SK-N-MC (cell line): ENCODE data around the gene P2RX4.

ENCODE experiments used
- DNase-seq: peaks from one replicate; pipeline ENCODE4 v3.0.0-alpha.2; 2011; ENCODE audit warnings: low read depth, low spot score
- H3K27ac ChIP-seq: fragments of 200-600 bp; sonication (generic); 2 replicates; pipeline ENCODE4 v1.5.1; 2016; ENCODE audit warnings: mixed run types
- H3K36me3 ChIP-seq: fragments of 200-600 bp; sonication (generic); 2 replicates; pipeline ENCODE4 v1.6.1; 2017; ENCODE audit warnings: antibody characterized with exemption, low read length, mixed read lengths; ENCODE audit not compliant: insufficient read depth
- H3K4me3 ChIP-seq: fragments of 200-600 bp; sonication (generic); 2 replicates; pipeline ENCODE4 v1.5.1; 2016
- H3K9ac ChIP-seq: fragments of 200-600 bp; sonication (generic); 2 replicates; pipeline ENCODE4 v1.8.0; 2017; ENCODE audit warnings: mixed run types, mixed read lengths; ENCODE audit not compliant: insufficient read length
- H3K9me3 ChIP-seq: fragments of 200-600 bp; sonication (generic); 2 replicates; pipeline ENCODE4 v1.6.1; 2017; ENCODE audit warnings: low read depth, mild to moderate bottlenecking, antibody characterized with exemption, low read length, moderate library complexity, mixed read lengths
- EZH2 ChIP-seq: fragments of 200-600 bp; sonication (generic); IDR thresholded peaks from one replicate; pipeline ENCODE4 v1.6.1; 2017; ENCODE audit warnings: antibody characterized with exemption
- FOXP2 ChIP-seq: optimal IDR thresholded peaks from 2 replicates; pipeline ENCODE3; 2011; ENCODE audit warnings: mild to moderate bottlenecking, moderate library complexity; ENCODE audit not compliant: insufficient read depth; ENCODE audit errors: extremely low read length, control extremely low read depth
- POLR2AphosphoS5 ChIP-seq: IDR thresholded peaks from 2 replicates; pipeline ENCODE4 v1.6.1; 2012; ENCODE audit warnings: mild to moderate bottlenecking, low read depth, low read length, borderline replicate concordance

The P2RX4 gene

DNA sequence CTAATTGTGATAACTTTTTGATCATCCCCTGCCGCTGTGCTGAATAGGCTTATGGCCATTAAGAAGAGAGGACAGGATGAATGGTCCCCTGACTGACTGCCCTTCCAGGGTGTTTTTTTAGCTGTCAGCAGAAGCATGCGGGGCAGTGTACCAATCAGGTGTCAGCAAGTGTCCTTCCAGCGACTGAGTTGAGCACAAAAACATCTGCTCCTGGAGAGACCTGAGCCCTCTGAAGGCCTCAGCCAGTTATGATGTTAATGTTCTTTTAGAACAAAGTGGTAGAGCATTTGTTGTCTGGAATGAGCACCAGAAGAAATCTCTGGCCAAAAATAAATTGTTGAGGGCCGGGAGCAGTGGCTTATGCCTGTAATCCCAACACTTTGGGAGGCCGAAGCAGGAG is 39.8 kb upstream of the P2RX4 start:
- no peak overlapping the region for H3K4me3 ChIP-seq
- no peak for DNase-seq
- no peaks in the 10 kb centered on the region for H3K9me3 ChIP-seq
- H3K27ac ChIP-seq, result no peak overlapping the region
- TF ChIP-seq EZH2 (no peak), POLR2AphosphoS5 (no peak), FOXP2 (no peak)
- H3K9ac ChIP-seq, result no peak overlapping the region
- no peaks in the 10 kb centered on the region for H3K36me3 ChIP-seq

DNA sequence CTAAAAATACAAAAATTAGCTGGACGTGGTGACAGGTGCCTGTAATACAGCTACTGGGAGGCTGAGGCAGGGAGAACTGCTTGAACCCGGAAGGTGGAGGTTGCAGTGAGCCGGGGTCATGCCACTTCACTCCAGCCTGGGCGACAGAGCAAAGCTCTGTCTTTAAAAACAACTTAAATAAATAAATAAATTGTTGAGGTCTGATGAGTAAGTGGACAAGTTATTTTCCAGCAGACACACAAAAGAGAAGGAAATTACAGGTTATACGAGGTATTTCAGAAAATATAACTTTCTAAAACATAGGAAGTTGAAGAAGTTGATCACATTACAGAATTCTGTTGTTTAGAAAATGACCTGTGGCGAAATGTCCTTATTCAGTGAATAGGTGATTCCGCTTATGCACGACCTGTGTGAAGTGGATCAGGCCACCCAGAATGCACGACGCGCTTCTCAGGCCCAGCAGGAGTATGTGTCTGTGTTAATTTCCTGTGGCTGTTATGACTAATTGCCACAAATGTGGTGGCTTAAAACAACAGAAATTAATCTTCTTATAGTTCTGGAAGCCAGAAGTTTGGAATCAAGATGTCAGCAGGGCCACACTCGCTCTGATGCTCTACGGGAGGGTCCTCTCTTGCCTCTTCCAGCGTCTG is 39.2 kb upstream of the P2RX4 start:
- Histone ChIP-seq H3K4me3 (no peak overlapping the region), H3K27ac (no peak overlapping the region), H3K9me3 (no peaks in the 10 kb centered on the region), H3K36me3 (no peaks in the 10 kb centered on the region), H3K9ac (no peak overlapping the region)
- no peak for DNase-seq
- TF ChIP-seq POLR2AphosphoS5 (no peak), EZH2 (no peak), FOXP2 (no peak)

DNA sequence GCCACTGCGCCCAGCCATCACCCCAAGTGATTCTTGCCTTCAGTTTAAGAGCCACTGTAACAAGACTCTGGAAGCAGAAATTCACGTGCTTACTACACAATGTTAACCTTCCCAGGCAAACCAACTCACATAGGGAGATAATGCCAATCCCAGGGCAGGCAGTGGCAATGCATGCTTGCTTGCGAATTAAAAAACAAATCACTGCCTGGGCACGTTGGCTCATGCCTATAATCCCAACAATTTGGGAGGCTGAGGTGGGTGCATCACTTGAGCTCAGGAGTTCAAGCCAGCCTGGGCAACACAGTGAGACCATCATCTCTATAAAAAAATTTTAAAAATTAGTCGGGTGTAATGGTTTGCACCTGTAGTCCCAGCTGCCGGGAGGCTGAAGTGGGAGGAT is 37.8 kb upstream of the P2RX4 start:
- Histone ChIP-seq H3K9ac (no peak overlapping the region), H3K36me3 (no peaks in the 10 kb centered on the region), H3K9me3 (no peaks in the 10 kb centered on the region), H3K27ac (no peak overlapping the region), H3K4me3 (no peak overlapping the region)
- no peak for DNase-seq
- TF ChIP-seq POLR2AphosphoS5 (no peak), FOXP2 (no peak), EZH2 (no peak)

- H3K4me3 ChIP-seq, result no peak overlapping the region
- no peak for TF ChIP-seq POLR2AphosphoS5
- no peak for TF ChIP-seq EZH2
- H3K9ac ChIP-seq, result no peak overlapping the region
- no peak overlapping the region for H3K27ac ChIP-seq
- no peaks in the 10 kb centered on the region for H3K9me3 ChIP-seq
- H3K36me3 ChIP-seq, result no peaks in the 10 kb centered on the region
- DNase-seq, result no peak
These were observed 34.4 kb upstream of the P2RX4 start for GRCh38 chr12:121175383-121176119.

DNA sequence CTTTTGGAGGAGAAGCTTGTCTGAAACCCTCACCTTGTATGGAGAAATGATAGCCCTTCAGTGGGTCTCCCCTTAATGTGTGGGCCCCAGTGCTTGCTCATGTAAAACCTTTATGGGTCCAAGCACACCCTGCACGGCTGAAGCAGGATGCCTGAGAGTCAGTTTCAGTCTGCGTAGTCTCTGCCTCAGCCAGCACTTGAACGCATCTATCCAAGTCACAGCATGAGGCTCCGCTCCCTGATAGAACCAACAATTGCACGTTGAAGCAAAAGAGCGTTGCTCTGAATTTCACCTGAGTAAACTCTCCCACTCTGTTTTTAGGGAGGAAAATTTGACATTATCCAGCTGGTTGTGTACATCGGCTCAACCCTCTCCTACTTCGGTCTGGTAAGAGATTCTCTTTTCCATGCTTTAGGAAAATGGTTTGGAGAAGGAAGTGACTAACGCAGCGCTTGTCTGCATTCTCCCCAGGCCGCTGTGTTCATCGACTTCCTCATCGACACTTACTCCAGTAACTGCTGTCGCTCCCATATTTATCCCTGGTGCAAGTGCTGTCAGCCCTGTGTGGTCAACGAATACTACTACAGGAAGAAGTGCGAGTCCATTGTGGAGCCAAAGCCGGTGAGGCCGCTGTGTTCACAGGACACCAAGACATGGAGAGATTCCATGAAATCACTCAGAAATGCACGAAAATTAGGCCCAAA is 33.0 kb upstream of the P2RX4 start:
- no peak for DNase-seq
- no peaks in the 10 kb centered on the region for H3K9me3 ChIP-seq
- H3K36me3 ChIP-seq, result no peaks in the 10 kb centered on the region
- H3K27ac ChIP-seq, result no peak overlapping the region
- H3K9ac ChIP-seq, result no peak overlapping the region
- H3K4me3 ChIP-seq, result no peak overlapping the region
- no peak for TF ChIP-seq POLR2AphosphoS5
- TF ChIP-seq EZH2, result no peak
- TF ChIP-seq FOXP2, result no peak

DNA sequence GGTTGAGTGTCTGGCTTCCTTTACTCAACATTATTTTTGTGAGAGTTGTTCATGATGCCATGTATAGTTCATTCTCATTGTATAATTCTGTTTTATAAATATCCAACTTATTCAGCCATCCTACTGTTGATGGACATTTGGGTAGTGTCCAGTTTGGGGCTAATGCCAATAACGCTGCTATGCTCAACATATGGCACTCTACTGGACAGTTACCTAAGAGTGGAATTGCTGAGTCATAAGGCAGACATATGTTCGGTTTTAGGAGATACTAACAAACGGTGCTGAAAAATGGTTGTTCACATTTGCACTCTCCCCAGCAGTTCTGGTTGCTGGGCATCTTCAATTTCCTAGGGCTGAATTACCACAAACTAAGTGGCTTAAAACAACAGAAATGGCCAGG is 28.7 kb upstream of the P2RX4 start:
- TF ChIP-seq FOXP2 (no peak), POLR2AphosphoS5 (no peak), EZH2 (no peak)
- Histone ChIP-seq H3K4me3 (no peak overlapping the region), H3K36me3 (no peaks in the 10 kb centered on the region), H3K27ac (no peak overlapping the region), H3K9ac (no peak overlapping the region), H3K9me3 (no peaks in the 10 kb centered on the region)
- no peak for DNase-seq

DNA sequence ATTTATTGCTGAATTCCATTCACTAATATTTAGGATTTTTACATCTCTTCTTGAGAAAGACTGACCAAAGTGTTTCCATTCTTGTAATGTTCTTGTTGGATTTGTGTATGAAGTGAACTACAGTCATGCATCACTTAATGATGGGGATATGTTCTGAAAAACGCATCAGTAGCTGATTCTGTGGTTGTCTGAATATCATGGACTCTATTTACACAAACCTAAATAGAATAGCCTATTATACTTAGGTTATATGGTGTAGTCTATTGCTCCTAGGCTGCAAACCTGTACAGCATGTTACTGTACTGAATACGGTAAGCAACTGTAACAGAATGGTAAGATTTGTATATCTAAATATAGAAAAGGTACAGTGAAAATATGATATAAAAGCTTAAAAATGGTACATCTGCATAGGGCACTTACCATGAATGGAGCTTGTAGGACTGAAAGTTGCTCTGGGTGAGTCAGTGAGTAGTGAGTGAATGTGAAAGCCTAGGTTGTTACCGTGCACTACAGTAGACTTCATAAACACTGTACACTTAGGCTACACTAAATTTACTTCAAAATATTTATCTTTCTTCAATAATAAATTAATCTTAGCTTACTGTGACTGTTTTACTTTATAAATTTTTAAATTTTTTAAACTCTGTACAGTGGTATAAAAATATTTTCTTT is 27.6 kb upstream of the P2RX4 start:
- TF ChIP-seq POLR2AphosphoS5, result no peak
- TF ChIP-seq FOXP2, result no peak
- no peak for TF ChIP-seq EZH2
- no peak overlapping the region for H3K27ac ChIP-seq
- no peaks in the 10 kb centered on the region for H3K36me3 ChIP-seq
- H3K4me3 ChIP-seq, result no peak overlapping the region
- H3K9ac ChIP-seq, result no peak overlapping the region
- no peak for DNase-seq
- H3K9me3 ChIP-seq, result no peaks in the 10 kb centered on the region

GRCh38 chr12:121184425-121184824 is 25.5 kb upstream of the P2RX4 start:
- Histone ChIP-seq H3K36me3 (no peaks in the 10 kb centered on the region), H3K27ac (no peak overlapping the region), H3K9ac (no peak overlapping the region), H3K4me3 (no peak overlapping the region), H3K9me3 (no peaks in the 10 kb centered on the region)
- TF ChIP-seq POLR2AphosphoS5, result no peak
- TF ChIP-seq FOXP2, result no peak
- no peak for TF ChIP-seq EZH2
- DNase-seq, result no peak
